Activated naive CD4-positive, alpha-beta T cell treated with anti-CD3 and anti-CD28 coated beads, Interleukin-2, amount 50 U/mL, for 72 hours (primary cell): ENCODE data around the gene DISP2. TPM values are rescaled to one million over a fixed set of nuclear protein-coding genes. Genes with fewer than 3 reads are reported as not detected.

Experiments used
- ATAC-seq, 2 donors: fragments of 150-1000 bp; cut with Tn5 transposase; 2 replicates each; pipeline ENCODE4 v1.10.0; 2021; ENCODE audit warnings: mild to moderate bottlenecking in 2 of 2, moderate library complexity in 2 of 2
- DNase-seq, 2 donors: peaks; one replicate each; pipeline ENCODE4 v3.0.0; 2021 to 2022; ENCODE audit warnings: low spot score in 2 of 2
- H3K27ac Mint-ChIP-seq, 2 donors: one replicate each; pipeline ENCODE4 v1.8.0; 2022; ENCODE audit warnings: mild to moderate bottlenecking in 2 of 2, mixed read lengths in 2 of 2
- H3K36me3 Mint-ChIP-seq, 2 donors: one replicate each; pipeline ENCODE4 v1.8.0; 2022; ENCODE audit warnings: mixed read lengths in 2 of 2
- H3K9me3 Mint-ChIP-seq, 2 donors: one replicate each; pipeline ENCODE4 v1.8.0; 2022; ENCODE audit warnings: mixed read lengths in 2 of 2
- total RNA-seq, 2 donors: library from RNA; stranded (reverse); gene quantifications; one replicate each; pipeline ENCODE4 v1.2.3, GENCODE V29; 2022

DISP2 gene
- total RNA-seq, 2 donors from 2014 or later: 0.06 to 0.50 TPM

- ATAC-seq: no peak
- no peak overlapping the region for H3K27ac Mint-ChIP-seq
- H3K9me3 Mint-ChIP-seq: no peaks in the 10 kb centered on the region
- no peaks in the 10 kb centered on the region for H3K36me3 Mint-ChIP-seq
- DNase-seq: no peak
Observed at GRCh38 chr15:40336744-40337122, 21.3 kb upstream of the DISP2 start.

- H3K36me3 Mint-ChIP-seq: no peaks in the 10 kb centered on the region
- no peaks in the 10 kb centered on the region for H3K9me3 Mint-ChIP-seq
- ATAC-seq: peak in 1 of 2 donors; percentile 4
- no peak overlapping the region for H3K27ac Mint-ChIP-seq
- DNase-seq: no peak
Observed at GRCh38 chr15:40337597-40337996, 20.4 kb upstream of the DISP2 start.

- peak in 1 of 2 donors; percentile 85 for DNase-seq
- peak; percentile 85 to 92 for ATAC-seq
- H3K9me3 Mint-ChIP-seq: no peaks in the 10 kb centered on the region
- no peaks in the 10 kb centered on the region for H3K36me3 Mint-ChIP-seq
- H3K27ac Mint-ChIP-seq: no peak overlapping the region
Observed at GRCh38 chr15:40338041-40338657, 19.9 kb upstream of the DISP2 start.

- H3K36me3 Mint-ChIP-seq: no peaks in the 10 kb centered on the region
- H3K9me3 Mint-ChIP-seq: no peaks in the 10 kb centered on the region
- no peak for DNase-seq
- H3K27ac Mint-ChIP-seq: no peak overlapping the region
- no peak for ATAC-seq
Observed at GRCh38 chr15:40338921-40339620, 18.9 kb upstream of the DISP2 start.

GRCh38 chr15:40339621-40339945 lies 18.4 kb upstream of the DISP2 start:
- Mint-ChIP-seq H3K36me3 (no peaks in the 10 kb centered on the region), H3K27ac (no peak overlapping the region), H3K9me3 (no peaks in the 10 kb centered on the region)
- no peak for DNase-seq
- no peak for ATAC-seq

GRCh38 chr15:40340038-40340739 lies 17.8 kb upstream of the DISP2 start:
- ATAC-seq (no peak), DNase-seq (no peak)
- no peaks in the 10 kb centered on the region for H3K9me3 Mint-ChIP-seq
- H3K36me3 Mint-ChIP-seq: no peaks in the 10 kb centered on the region
- no peak overlapping the region for H3K27ac Mint-ChIP-seq

- no peak within 1 kb of the TSS for H3K27ac Mint-ChIP-seq
- H3K9me3 Mint-ChIP-seq: no peaks in the 10 kb centered on the region
- DNase-seq: no peak
- no peak for ATAC-seq
- no peaks in the 10 kb centered on the region for H3K36me3 Mint-ChIP-seq
Observed at GRCh38 chr15:40340740-40341400, 17.1 kb upstream of the DISP2 start, which contains the start of gene CCDC9B. Gene CCDC9B (minus strand): TSS chr15:40340939. CDS start chr15:40340819, 120 bp downstream.

- no peaks in the 10 kb centered on the region for H3K36me3 Mint-ChIP-seq
- ATAC-seq (no peak), DNase-seq (no peak)
- H3K9me3 Mint-ChIP-seq: no peaks in the 10 kb centered on the region
- no peak overlapping the region for H3K27ac Mint-ChIP-seq
Observed at GRCh38 chr15:40342416-40343320, 15.4 kb upstream of the DISP2 start.

- Mint-ChIP-seq H3K27ac (no peak overlapping the region), H3K36me3 (no peaks in the 10 kb centered on the region), H3K9me3 (no peaks in the 10 kb centered on the region)
- ATAC-seq (no peak), DNase-seq (no peak)
Observed at GRCh38 chr15:40343512-40343911, 14.5 kb upstream of the DISP2 start.

- H3K27ac Mint-ChIP-seq: no peak overlapping the region
- H3K9me3 Mint-ChIP-seq: no peaks in the 10 kb centered on the region
- H3K36me3 Mint-ChIP-seq: no peaks in the 10 kb centered on the region
- ATAC-seq (peak in 1 of 2 donors; percentile 15), DNase-seq (no peak)
Observed at GRCh38 chr15:40344217-40344616, 13.8 kb upstream of the DISP2 start.

- no peaks in the 10 kb centered on the region for H3K36me3 Mint-ChIP-seq
- no peaks in the 10 kb centered on the region for H3K9me3 Mint-ChIP-seq
- ATAC-seq: peak; percentile 83 to 85
- peak in 1 of 2 donors; percentile 74 for DNase-seq
- no peak overlapping the region for H3K27ac Mint-ChIP-seq
Observed at GRCh38 chr15:40344631-40345120, 13.3 kb upstream of the DISP2 start.

- DNase-seq: no peak
- no peak overlapping the region for H3K27ac Mint-ChIP-seq
- no peak for ATAC-seq
- no peaks in the 10 kb centered on the region for H3K9me3 Mint-ChIP-seq
- H3K36me3 Mint-ChIP-seq: no peaks in the 10 kb centered on the region
Observed at GRCh38 chr15:40345225-40345866, 12.7 kb upstream of the DISP2 start.

GRCh38 chr15:40345867-40346578 lies 12.0 kb upstream of the DISP2 start:
- DNase-seq (no peak), ATAC-seq (no peak)
- Mint-ChIP-seq H3K36me3 (no peaks in the 10 kb centered on the region), H3K27ac (no peak overlapping the region), H3K9me3 (no peaks in the 10 kb centered on the region)

- Mint-ChIP-seq H3K36me3 (no peaks in the 10 kb centered on the region), H3K9me3 (no peaks in the 10 kb centered on the region), H3K27ac (no peak overlapping the region)
- DNase-seq: no peak
- no peak for ATAC-seq
Observed at GRCh38 chr15:40346579-40347558, 11.2 kb upstream of the DISP2 start.
